Suprapubic skin (tissue), 3 donors: ENCODE results near the gene ZDHHC16.

Experiments
- EP300 ChIP-seq: sonication (generic); formaldehyde crosslinking; IDR thresholded peaks from one replicate; pipeline ENCODE4 v1.6.1; 2017; ENCODE audit warnings: antibody characterized with exemption
- TF ChIP-seq, protein P1 (sequence below), 2 donors: fragments of 200-600 bp in 1 of 2; fragments of 450-650 bp in 1 of 2; sonication (generic) in 1 of 2; IDR thresholded peaks; one replicate each; pipeline ENCODE4 v1.5.1; 2016 to 2019; ENCODE audit warnings: antibody characterized with exemption in 2 of 2, mild to moderate bottlenecking in 1 of 2, moderate library complexity in 1 of 2

DNA sequence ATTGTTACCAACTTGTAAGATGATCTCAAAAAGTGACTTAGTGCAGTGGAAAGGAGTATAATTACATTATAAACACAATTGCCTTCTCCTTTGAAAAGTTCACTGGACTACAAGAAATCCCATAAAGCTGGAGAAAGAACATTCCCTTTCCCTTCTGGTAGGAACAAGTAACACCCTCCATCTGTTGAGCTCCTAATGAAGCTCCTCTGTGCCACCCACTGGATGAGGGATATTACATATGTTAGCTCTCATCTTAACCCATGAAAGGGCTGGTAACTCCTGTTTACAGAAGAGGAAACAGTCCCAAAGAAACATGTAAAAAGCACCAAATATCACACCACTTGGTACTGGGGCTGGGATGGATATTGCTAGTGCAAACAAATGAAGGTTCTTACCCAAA is 11.9 kb upstream of the ZDHHC16 start:
- TF ChIP-seq, protein P1, sequence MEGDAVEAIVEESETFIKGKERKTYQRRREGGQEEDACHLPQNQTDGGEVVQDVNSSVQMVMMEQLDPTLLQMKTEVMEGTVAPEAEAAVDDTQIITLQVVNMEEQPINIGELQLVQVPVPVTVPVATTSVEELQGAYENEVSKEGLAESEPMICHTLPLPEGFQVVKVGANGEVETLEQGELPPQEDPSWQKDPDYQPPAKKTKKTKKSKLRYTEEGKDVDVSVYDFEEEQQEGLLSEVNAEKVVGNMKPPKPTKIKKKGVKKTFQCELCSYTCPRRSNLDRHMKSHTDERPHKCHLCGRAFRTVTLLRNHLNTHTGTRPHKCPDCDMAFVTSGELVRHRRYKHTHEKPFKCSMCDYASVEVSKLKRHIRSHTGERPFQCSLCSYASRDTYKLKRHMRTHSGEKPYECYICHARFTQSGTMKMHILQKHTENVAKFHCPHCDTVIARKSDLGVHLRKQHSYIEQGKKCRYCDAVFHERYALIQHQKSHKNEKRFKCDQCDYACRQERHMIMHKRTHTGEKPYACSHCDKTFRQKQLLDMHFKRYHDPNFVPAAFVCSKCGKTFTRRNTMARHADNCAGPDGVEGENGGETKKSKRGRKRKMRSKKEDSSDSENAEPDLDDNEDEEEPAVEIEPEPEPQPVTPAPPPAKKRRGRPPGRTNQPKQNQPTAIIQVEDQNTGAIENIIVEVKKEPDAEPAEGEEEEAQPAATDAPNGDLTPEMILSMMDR (IDR thresholded peaks at IDR 0.05), result no peak
- TF ChIP-seq EP300, result no peak
